Stimulated activated CD8-positive, alpha-beta memory T cell treated with anti-CD3 and anti-CD28 coated beads, Interleukin-12 subunit alpha, Interleukin-12 subunit beta, amount 100 ng/mL, for 24 hours (primary cell): ENCODE results near the gene ZNF277.

Experiments
- DNase-seq: peaks from one replicate; pipeline ENCODE4 v3.0.0-alpha.2; 2020; ENCODE audit errors: extremely low read depth

Gene ZNF277

GRCh38 chr7:112350585-112350984 lies 144.1 kb downstream of the ZNF277 start:
- no peak for DNase-seq

DNA sequence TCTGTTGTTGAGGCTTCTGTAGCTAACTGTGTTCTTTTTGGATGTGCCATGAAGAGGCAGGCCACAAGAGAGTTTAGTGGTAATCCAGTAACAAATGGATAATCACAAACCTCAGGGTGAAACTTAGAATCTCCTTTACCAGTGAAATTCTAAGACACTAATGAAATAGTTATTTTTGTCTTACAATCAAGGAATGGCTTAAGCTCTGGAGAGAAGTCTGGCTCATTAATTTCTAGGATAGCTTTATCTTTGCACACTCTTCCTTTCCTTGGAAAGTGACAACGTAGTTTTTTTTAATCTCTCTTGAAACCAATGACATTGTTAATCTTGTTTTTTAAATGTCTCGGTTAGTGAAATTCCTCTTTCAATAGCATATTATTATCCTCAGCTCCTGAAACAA lies 150.1 kb downstream of the ZNF277 start:
- no peak for DNase-seq

GRCh38 chr7:112357136-112357535 lies 150.6 kb downstream of the ZNF277 start:
- no peak for DNase-seq

- DNase-seq: no peak
Observed at GRCh38 chr7:112358513-112358912, 152.0 kb downstream of the ZNF277 start.

GRCh38 chr7:112359086-112359485 lies 152.6 kb downstream of the ZNF277 start:
- DNase-seq: no peak

GRCh38 chr7:112360681-112361080 lies 154.2 kb downstream of the ZNF277 start:
- DNase-seq: no peak

GRCh38 chr7:112361154-112361553 lies 154.7 kb downstream of the ZNF277 start:
- DNase-seq: no peak

- DNase-seq: no peak
Observed at GRCh38 chr7:112362053-112362650, 155.7 kb downstream of the ZNF277 start.

GRCh38 chr7:112362731-112363131 lies 156.2 kb downstream of the ZNF277 start:
- no peak for DNase-seq

DNA sequence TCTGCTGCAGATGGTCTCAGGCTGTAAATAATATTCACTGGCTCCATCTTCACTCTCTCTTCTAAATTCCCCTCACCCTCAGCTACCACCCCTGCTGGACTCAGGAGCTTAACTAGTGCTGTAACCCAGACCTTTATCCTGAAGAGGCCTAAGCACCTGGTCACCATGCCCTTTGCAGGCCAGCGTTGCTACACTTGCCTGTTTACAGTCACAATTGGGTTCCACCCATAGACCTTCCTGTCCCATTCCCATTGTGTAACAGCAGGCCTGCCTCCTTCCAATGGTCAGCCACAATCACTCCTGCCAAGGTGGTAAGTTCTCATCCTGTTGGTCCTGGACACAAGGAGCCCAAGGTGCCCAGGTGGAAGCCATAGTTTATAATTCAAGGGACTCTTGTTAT lies 157.9 kb downstream of the ZNF277 start:
- no peak for DNase-seq

GRCh38 chr7:112365551-112365950 lies 159.1 kb downstream of the ZNF277 start:
- no peak for DNase-seq

DNA sequence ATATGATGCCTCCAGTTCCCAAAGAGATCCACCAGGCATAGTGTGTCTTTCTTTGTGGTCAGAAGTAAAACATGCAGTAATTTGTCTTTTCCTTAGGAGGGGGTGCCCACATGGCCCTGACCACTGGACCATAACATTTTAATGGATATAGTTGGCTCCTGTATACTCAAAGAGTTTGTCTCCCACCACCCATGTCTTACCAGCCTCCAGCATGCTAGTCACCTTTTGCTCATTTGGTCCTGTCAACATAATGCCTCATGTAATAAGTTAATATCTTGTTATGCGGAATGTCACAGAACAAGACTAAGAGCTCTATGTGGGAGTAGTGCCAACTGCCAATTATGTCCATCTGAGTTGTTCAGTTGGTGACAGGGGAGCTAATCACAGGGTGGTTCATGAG lies 160.4 kb downstream of the ZNF277 start:
- DNase-seq: no peak

GRCh38 chr7:112370436-112370835 lies 163.9 kb downstream of the ZNF277 start:
- DNase-seq: no peak

DNA sequence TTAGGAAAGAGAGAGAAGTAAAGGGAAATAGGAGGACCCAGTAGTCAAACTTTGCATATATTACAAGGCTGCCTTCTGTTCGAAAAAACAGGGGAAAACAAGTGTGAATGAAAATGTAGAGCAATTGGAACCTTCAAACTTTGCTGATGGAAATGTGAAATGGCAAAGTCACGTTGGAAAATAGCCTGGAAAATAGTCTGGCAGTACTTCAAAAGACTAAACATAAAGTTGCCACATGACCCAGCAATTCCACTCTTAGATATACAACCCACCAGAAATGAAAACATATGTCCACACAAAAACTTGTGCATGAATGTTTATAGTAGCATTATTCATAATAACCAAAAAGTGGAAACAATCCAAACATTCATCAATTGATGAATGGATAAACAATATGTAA lies 165.2 kb downstream of the ZNF277 start:
- no peak for DNase-seq

DNA sequence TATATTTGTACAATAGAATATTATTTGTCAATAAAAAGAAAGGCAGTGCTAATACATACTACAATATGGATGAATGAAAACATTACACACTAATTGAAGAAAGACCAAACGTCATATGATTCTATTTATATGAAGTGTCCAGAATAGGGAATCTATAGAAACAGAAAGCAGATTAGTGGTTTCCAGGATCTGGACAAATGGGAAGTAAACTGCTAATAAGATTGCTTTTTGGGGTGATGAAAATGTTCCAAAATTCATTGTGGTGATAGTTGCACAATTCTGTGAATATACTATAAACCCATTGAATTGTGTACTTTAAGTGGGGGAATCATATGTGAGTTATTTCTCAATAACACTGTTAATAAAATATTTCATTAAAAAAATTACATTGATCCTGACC lies 165.6 kb downstream of the ZNF277 start:
- DNase-seq: no peak

DNA sequence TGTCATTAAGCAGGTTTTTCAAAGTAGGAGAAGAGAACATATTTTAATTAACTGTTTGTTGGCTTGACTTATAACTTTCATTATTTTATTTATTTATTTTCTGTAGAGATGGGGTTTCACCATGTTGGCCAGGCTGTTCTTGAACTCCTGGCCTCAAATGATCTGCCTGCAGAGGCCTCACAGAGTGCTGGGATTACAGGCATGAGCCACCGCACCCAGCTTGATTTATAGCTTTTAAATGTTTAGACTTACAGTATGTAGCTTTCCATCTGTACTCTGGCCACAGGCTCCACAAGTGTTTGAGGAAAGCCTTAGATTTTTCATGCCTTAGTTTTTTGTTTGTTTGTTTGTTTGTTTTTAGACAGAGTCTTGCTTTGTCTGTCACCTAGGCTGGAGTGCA lies 171.1 kb downstream of the ZNF277 start:
- no peak for DNase-seq

- DNase-seq: no peak
Observed at GRCh38 chr7:112381311-112382091, 175.0 kb downstream of the ZNF277 start.

- no peak for DNase-seq
Observed at GRCh38 chr7:112383671-112384417, 177.3 kb downstream of the ZNF277 start.

DNA sequence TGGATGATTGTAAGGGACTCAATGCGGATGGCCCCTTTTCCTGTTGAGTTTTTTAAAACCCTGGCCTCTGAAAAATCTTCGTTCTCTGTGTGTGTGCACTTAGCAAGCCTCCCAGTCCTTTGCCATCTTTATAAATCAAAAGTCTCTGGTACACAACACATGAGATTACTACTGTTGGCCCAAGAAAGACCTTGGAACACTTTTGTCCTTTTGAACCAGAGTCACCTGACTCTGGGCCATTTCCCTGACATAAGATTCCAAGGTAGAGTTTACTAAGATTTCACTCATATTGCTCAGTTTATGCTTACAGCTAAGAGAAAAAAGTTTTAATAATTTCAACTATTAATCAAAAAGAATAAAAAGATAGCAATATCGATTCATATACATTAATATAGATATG lies 179.0 kb downstream of the ZNF277 start:
- no peak for DNase-seq

DNA sequence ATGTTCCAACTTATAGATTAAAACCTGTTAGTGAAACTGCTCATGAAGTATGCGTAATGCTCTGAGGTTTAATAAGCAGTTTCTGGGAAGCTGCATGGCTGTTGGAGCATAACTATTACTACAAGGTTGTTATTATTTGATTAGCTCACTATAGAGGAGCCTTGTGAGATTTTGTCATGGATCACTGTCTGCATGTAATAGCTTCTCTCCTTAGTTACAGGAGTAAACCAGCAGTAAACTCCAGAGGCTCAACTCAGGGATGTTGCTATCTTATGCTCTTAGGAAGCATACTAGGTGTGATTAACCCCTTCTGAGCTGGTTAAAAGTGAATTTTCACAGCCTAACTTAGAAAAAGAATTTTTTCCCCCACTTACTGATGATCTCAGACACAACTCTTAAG lies 180.1 kb downstream of the ZNF277 start:
- no peak for DNase-seq

GRCh38 chr7:112390167-112390566 lies 183.7 kb downstream of the ZNF277 start:
- no peak for DNase-seq

GRCh38 chr7:112391079-112391821 lies 184.8 kb downstream of the ZNF277 start:
- DNase-seq: peak; percentile 21
